Right lobe of liver (tissue), 4 donors: Measurements from ENCODE around the gene FUNDC1.

Experiments used
- POLR2A ChIP-seq: fragments of 450-650 bp; IDR thresholded peaks from one replicate; pipeline ENCODE4 v1.6.1; 2017; ENCODE audit warnings: antibody characterized with exemption, mild to moderate bottlenecking
- TF ChIP-seq, protein P1 (sequence below), 4 donors: fragments of 200-600 bp in 3 of 4; fragments of 450-650 bp in 1 of 4; IDR thresholded peaks; one replicate each; pipeline versions ENCODE4 v1.5.1 to v1.8.0; 2016 to 2022; ENCODE audit warnings: antibody characterized with exemption in 4 of 4, mild to moderate bottlenecking in 2 of 4
- donor health status: DM: no; HTN: no; CAD: no.
- donor health status: DM: no; HTN: no; CAD: no.
- donor health status: DM: no; HTN: yes; CAD: no.

GRCh38 chrX:44572340-44572938 is 29.8 kb upstream of the FUNDC1 start:
- TF ChIP-seq, protein P1, sequence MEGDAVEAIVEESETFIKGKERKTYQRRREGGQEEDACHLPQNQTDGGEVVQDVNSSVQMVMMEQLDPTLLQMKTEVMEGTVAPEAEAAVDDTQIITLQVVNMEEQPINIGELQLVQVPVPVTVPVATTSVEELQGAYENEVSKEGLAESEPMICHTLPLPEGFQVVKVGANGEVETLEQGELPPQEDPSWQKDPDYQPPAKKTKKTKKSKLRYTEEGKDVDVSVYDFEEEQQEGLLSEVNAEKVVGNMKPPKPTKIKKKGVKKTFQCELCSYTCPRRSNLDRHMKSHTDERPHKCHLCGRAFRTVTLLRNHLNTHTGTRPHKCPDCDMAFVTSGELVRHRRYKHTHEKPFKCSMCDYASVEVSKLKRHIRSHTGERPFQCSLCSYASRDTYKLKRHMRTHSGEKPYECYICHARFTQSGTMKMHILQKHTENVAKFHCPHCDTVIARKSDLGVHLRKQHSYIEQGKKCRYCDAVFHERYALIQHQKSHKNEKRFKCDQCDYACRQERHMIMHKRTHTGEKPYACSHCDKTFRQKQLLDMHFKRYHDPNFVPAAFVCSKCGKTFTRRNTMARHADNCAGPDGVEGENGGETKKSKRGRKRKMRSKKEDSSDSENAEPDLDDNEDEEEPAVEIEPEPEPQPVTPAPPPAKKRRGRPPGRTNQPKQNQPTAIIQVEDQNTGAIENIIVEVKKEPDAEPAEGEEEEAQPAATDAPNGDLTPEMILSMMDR (IDR thresholded peaks at IDR 0.05) = no peak
- no peak for TF ChIP-seq POLR2A
